GM18520 (cell line): ENCODE measurements around the gene GALNT2.

Experiments used
- ATAC-seq: cut with Tn5 transposase; IDR thresholded peaks from one replicate; pipeline ENCODE4 v1.9.1; 2021; ENCODE audit not compliant: unreplicated experiment

GALNT2 gene

DNA sequence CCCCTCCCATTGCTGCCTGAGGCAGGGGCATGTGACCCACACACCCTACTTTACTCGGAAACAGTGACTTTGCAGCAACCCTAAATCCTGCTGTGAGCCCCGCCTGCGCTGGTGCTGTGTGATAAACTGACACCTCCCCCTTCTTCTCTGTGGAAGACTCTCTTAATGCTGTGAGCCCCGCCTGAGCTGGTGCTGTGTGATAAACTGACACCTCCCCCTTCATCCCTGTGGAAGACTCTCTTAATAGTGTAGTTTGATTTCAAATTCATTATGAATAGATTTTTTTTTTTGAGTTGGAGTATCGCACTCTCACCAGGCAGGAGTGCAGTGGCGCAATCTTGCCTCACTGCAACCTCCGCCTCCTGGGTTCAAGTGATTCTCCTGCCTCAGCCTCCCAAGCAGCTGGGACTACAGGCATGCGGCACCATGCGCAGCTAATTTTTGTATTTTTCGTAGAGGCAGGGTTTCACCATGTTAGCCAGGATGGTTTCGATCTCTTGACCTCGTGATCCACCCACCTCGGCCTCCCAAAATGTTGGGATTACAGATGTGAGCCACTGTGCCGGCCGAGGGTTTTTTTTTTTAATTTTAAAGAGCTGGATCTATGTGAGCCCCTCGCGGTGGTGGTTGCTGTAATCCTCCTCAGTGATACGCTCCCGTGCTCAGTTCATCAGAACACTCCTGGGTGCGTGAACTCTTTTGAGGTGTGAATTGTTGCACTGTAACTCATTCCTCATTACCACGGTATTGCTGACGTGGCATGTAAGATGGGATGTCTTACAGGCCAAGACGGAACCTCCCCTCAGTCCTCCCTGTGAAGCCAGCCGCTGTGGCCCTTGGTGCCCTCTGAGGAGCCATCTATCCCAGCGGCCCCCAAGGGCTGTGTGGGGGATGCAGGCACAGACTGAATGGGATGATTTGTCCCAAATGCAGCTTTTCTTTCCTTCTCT, 60.3 kb downstream of the GALNT2 start:
- no peak for ATAC-seq

DNA sequence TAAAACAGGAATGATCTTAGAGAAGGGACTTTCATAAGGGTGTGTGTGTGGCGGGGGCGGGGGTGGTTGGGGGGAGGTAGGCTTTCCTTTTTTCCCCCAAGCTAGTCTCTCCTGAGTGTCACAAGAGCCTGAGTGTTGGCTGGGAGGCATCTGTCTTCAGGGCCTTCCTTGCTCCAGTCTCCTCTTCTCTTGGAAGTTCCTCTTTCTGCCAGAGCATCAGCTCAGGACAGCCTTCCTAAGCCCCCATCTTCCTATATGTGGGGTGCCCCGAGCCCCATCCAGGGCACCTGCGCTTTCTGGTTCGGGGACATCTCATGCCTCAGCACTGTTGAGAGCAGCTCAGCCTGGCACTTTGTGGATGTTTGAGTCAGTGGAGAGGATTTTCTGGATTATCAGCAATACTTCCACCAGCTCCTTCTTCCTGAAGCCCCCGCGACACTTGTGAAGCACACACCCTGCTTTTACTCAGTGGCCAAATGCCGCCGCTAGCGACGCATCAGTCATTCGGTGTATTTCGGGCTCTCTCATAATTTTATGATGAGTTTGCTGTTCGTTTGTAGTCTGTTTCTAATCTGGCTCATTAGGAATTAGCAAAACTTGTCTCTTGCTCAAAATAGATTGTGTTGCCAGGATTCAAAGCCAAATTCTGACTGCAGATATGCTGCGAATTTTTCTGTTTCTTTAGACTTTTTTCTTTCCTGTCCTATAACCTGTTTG, 61.7 kb downstream of the GALNT2 start:
- ATAC-seq = no peak

GRCh38 chr1:230129341-230129740, 62.3 kb downstream of the GALNT2 start:
- no peak for ATAC-seq

DNA sequence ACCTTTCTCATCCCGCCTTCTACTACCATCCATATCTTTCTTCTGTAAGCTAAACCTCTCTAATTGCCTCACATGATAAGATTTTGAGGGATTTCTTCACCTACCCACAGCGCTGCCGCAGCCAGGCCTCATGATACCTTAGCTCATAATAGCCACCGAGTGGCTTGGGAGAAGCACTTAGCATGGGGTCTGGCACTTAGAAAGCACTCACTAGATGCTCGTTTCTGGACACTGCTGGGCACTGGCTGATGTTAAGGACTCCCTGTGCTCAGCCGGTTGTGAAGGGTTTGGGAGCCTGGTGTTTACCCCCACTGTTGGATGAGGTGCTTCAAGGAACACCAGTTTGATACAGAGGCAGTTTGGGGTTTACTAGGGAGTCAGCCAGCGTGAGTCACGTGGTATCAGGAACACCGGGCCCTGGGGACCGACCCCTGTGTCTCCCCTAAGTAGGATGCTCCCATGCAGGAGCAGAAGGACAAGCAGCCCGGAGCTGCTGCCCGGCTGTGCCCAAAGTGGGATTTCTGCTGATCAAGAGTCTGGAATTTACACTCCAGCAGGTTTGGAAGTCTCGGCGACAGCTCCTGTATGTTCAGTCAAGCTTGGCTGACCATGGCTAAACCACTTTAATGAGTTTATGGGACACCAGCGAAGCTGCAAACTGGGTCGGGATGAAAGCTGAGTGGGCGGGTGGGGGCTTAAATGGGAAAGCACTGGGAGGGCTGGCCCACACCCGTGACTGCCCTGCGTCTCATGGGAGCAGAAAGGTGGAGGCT, 63.3 kb downstream of the GALNT2 start:
- no peak for ATAC-seq

GRCh38 chr1:230131457-230131856, 64.4 kb downstream of the GALNT2 start:
- no peak for ATAC-seq

DNA sequence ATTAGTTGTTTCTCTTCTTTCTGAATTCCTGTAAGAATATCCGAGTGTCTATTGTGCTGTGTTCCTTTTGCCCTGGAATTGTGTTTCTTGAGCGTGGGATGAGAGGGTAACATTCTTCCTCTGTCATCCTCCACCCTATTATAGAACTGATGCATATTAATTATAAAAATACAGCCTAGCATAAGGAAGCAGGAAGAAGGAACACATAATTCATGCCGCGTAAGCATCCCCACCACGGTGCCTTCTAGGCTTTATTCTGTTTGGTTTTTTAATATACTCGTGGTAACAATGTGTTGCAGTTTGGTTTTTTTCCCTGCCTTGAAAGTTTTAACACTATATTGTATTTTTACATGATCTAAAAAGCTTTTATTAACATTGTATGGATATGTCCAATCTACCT, 65.7 kb downstream of the GALNT2 start:
- ATAC-seq = no peak

- no peak for ATAC-seq
Measured at GRCh38 chr1:230135726-230136125, 68.7 kb downstream of the GALNT2 start.

- no peak for ATAC-seq
Measured at GRCh38 chr1:230136453-230137336, 69.7 kb downstream of the GALNT2 start.

DNA sequence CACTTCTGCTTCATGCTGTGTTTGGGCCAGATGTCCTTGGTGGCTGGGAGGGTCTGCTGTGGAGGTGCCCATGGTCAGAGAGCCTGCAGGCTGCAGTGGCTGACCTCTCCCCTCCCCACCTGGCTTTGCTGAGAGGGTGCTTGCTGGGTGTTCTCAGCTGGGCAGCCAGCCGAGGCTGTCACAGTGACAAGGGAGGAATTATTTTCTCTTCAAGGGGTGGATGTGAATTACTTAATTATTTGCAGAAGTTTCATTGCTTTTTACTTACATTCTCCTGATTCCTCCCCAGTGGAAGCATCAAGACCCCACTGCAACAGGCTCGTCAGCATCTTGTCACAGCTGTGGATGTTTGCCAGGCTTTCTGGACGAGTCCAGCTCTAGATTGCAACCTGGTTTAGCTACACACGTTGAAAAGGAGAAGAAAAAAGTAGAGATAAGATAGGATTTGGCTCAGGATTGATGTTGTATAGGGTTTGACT, 70.3 kb downstream of the GALNT2 start:
- no peak for ATAC-seq

DNA sequence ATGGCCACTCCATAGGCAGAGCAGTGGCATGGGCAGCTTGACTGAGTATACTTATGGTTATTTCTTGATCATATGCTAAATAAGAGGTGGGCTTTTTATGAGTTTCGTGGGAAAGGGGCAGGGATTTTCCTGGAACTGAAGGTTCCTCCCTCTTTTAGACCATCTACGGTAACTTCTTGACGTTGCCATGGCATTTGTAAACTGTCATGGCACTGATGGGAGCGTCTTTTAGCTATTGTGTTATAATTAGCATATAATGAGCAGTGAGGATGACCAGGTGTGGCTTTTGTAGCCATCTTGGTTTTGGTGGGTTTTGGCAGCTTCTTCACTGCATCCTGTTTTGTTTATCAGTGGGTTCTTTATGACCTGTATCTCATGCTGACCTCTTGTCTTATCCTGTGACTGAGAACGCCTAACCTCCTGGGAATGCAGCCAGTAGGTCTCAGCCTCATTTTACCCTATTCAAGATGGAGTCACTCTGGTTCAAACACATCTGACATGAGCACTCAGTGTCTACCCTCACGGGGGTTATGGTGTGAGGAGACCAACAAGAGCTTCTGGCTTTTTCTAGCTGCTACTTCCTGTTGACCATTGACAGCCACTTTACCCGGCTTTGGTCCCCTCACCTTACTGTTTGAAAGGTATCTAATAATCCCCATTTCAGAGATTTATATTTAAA, 71.7 kb downstream of the GALNT2 start:
- ATAC-seq = no peak

DNA sequence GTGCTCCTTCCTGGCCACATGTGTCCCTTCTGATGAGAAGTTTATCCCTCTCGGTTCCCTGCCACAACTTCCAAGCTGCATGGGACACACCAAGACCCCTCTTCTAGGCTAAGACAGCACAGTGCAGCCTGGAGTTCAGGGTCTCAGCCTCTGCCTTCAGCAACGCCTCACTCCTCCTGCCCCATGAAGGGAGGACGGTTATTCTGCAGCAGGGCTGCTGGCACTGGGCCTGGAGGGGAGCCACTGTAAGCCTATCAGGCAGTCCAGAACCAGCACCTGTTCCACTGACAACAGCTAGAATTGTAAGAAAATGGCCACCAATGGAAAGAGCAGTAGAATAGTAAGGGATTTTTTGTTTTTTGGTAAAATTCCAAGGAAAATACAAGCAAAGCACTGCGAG, 72.3 kb downstream of the GALNT2 start:
- ATAC-seq = no peak

- ATAC-seq = no peak
Measured at GRCh38 chr1:230139741-230140140, 72.7 kb downstream of the GALNT2 start.

DNA sequence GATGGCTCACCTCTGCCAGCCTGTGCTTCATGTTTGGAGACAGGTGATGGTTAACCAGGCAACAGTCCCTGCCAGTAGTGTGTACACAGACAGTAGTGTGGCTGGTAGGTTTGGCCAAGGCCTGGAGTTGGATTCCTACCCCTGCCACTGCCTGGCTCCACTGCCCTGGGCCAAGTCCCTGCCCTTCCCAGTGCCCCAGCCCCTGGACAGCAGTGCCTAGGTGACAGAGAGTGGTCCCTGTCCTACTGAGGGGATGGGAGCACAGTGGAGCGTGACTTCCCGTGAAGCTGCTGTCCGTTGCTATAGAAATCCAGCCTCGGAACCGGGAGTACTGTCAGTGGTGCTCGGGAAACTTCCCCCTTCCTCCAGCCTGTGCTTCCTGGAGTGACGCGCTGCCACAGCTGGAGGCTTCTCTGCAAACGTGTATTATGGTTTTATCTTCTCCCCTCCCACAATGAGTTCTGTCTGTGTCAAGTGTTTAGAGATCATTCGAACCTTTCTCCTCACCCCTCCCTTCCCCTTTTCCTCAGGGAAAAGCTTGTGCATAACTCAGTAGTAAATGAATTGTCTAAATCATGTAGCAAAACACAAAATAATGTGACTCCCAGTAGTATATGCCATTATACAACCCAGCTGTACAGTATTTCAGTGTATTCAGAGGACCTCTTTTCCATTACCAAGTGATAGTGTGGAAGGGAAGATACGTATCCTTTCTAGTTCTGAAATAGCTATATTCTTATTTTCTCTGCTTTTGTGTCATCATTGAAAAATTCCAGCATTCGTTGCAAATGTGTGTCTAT, 73.4 kb downstream of the GALNT2 start:
- ATAC-seq = no peak

- ATAC-seq = no peak
Measured at GRCh38 chr1:230141021-230141648, 74.1 kb downstream of the GALNT2 start.

- ATAC-seq = no peak
Measured at GRCh38 chr1:230141797-230142607, 75.0 kb downstream of the GALNT2 start.

GRCh38 chr1:230142608-230143210, 75.7 kb downstream of the GALNT2 start:
- no peak for ATAC-seq

GRCh38 chr1:230143534-230143933, 76.5 kb downstream of the GALNT2 start:
- no peak for ATAC-seq
